Prostate gland (tissue), 2 donors: Measurements from ENCODE around the gene PIK3C2G.

ENCODE experiments used
- POLR2A ChIP-seq: fragments of 450-650 bp; IDR thresholded peaks from one replicate; pipeline ENCODE4 v1.6.1; 2016; ENCODE audit warnings: antibody characterized with exemption, mild to moderate bottlenecking
- TF ChIP-seq, protein P1 (sequence below), 4 experiments: fragments of 200-600 bp in 2 of 4; fragments of 450-650 bp in 2 of 4; sonication (generic) in 2 of 4; IDR thresholded peaks; 1 replicate in 3 of 4; 2 replicates in 1 of 4; pipeline ENCODE4 v1.5.1; 2016 to 2019; ENCODE audit warnings: antibody characterized with exemption in 4 of 4, mild to moderate bottlenecking in 2 of 4, moderate library complexity in 2 of 4

- no peak for TF ChIP-seq POLR2A
- TF ChIP-seq, protein P1, sequence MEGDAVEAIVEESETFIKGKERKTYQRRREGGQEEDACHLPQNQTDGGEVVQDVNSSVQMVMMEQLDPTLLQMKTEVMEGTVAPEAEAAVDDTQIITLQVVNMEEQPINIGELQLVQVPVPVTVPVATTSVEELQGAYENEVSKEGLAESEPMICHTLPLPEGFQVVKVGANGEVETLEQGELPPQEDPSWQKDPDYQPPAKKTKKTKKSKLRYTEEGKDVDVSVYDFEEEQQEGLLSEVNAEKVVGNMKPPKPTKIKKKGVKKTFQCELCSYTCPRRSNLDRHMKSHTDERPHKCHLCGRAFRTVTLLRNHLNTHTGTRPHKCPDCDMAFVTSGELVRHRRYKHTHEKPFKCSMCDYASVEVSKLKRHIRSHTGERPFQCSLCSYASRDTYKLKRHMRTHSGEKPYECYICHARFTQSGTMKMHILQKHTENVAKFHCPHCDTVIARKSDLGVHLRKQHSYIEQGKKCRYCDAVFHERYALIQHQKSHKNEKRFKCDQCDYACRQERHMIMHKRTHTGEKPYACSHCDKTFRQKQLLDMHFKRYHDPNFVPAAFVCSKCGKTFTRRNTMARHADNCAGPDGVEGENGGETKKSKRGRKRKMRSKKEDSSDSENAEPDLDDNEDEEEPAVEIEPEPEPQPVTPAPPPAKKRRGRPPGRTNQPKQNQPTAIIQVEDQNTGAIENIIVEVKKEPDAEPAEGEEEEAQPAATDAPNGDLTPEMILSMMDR (IDR thresholded peaks at IDR 0.05) = no peak
Measured at GRCh38 chr12:18472304-18472703, 211.0 kb downstream of the PIK3C2G start.
